GM23338 (cell line): ENCODE measurements around the gene SLC4A5. TPM values are rescaled to one million over a fixed set of nuclear protein-coding genes. Genes with fewer than 3 reads are reported as not detected.

Experiments used
- ATAC-seq: fragments of 200-7000 bp; cut with Tn5 transposase; 3 replicates; pipeline ENCODE4 v1.9.1; 2020
- DNase-seq: peaks from one replicate; pipeline ENCODE4 v3.0.0-alpha.2; 2015; ENCODE audit warnings: low spot score
- H2AFZ ChIP-seq: fragments of 200-600 bp; sonication (generic); 2 replicates; pipeline ENCODE4 v1.8.0; 2016; ENCODE audit warnings: antibody characterized with exemption, mild to moderate bottlenecking, moderate library complexity
- H3F3A ChIP-seq: fragments of 200-600 bp; sonication (generic); replicated peaks from 2 replicates; pipeline ENCODE4 v1.8.0; 2017; ENCODE audit warnings: antibody characterized with exemption, mixed run types, low read depth
- H3K27ac ChIP-seq: fragments of 200-600 bp; sonication (generic); 2 replicates; pipeline ENCODE4 v1.6.1; 2016; ENCODE audit warnings: low read depth
- H3K27me3 ChIP-seq: fragments of 200-600 bp; sonication (generic); 2 replicates; pipeline ENCODE4 v1.8.0; 2016; ENCODE audit warnings: mild to moderate bottlenecking, mixed run types, moderate library complexity; ENCODE audit not compliant: insufficient read depth
- H3K36me3 ChIP-seq: fragments of 200-600 bp; sonication (generic); 2 replicates; pipeline ENCODE4 v1.8.0; 2016; ENCODE audit warnings: mild to moderate bottlenecking; ENCODE audit not compliant: insufficient read depth
- H3K4me1 ChIP-seq: fragments of 200-600 bp; sonication (generic); 2 replicates; pipeline ENCODE4 v1.8.0; 2016; ENCODE audit warnings: mild to moderate bottlenecking, moderate library complexity; ENCODE audit not compliant: insufficient read depth
- H3K4me2 ChIP-seq: fragments of 200-600 bp; sonication (generic); 2 replicates; pipeline ENCODE4 v1.7.1; 2017; ENCODE audit warnings: mixed run types
- H3K4me3 ChIP-seq: fragments of 200-600 bp; sonication (generic); 2 replicates; pipeline ENCODE4 v1.6.1; 2016; ENCODE audit warnings: mixed run types
- H3K79me2 ChIP-seq: fragments of 200-600 bp; sonication (generic); replicated peaks from 2 replicates; pipeline ENCODE4 v1.8.0; 2017; ENCODE audit warnings: mild to moderate bottlenecking; ENCODE audit not compliant: insufficient read depth
- H3K9me2 ChIP-seq: fragments of 200-600 bp; sonication (generic); 2 replicates; pipeline ENCODE4 v1.8.0; 2017; ENCODE audit not compliant: insufficient read depth
- H4K20me1 ChIP-seq: fragments of 200-600 bp; sonication (generic); replicated peaks from 2 replicates; pipeline ENCODE4 v1.8.0; 2017; ENCODE audit warnings: mild to moderate bottlenecking; ENCODE audit not compliant: insufficient read depth
- H3K27ac Mint-ChIP-seq: 2 replicates; pipeline ENCODE4 v1.8.0; 2020; ENCODE audit warnings: inconsistent platforms, mild to moderate bottlenecking, moderate library complexity, mixed read lengths
- H3K27me3 Mint-ChIP-seq: 3 replicates; pipeline ENCODE4 v1.8.0; 2022; ENCODE audit warnings: low read depth, mild to moderate bottlenecking, moderate library complexity, mixed read lengths, inconsistent platforms; ENCODE audit not compliant: insufficient read depth, poor library complexity
- H3K36me3 Mint-ChIP-seq: 3 replicates; pipeline ENCODE4 v1.8.0; 2021; ENCODE audit warnings: low read depth, mild to moderate bottlenecking, inconsistent platforms, moderate library complexity, mixed read lengths
- H3K4me1 Mint-ChIP-seq: 3 replicates; pipeline ENCODE4 v1.8.0; 2020; ENCODE audit warnings: mild to moderate bottlenecking, inconsistent platforms, mixed read lengths
- H3K4me3 Mint-ChIP-seq: 3 replicates; pipeline ENCODE4 v1.8.0; 2021; ENCODE audit warnings: moderate library complexity, mild to moderate bottlenecking, inconsistent platforms, mixed read lengths
- H3K9me3 Mint-ChIP-seq: 3 replicates; pipeline ENCODE4 v1.8.0; 2020; ENCODE audit warnings: moderate library complexity, mild to moderate bottlenecking, inconsistent platforms, mixed read lengths
- CREB1 ChIP-seq: fragments of 250-450 bp; sonication (Bioruptor Pico); IDR thresholded peaks from 2 replicates; pipeline ENCODE4 v1.5.0; 2020; ENCODE audit warnings: low read depth, mild to moderate bottlenecking, moderate library complexity
- CTCF ChIP-seq, 2 experiments: fragments of 200-600 bp in 1 of 2; sonication (generic) in 1 of 2; conservative IDR thresholded peaks; 2 replicates each; pipeline versions ENCODE4 v1.5.1 to v1.6.1; 2016 to 2017; ENCODE audit warnings: antibody characterized with exemption in 2 of 2, low read depth in 2 of 2, mild to moderate bottlenecking in 2 of 2, moderate library complexity in 1 of 2
- ETS1 ChIP-seq: IDR thresholded peaks from 2 replicates; pipeline ENCODE4 v1.6.1; 2016; ENCODE audit warnings: antibody characterized with exemption
- EZH2 ChIP-seq: fragments of 200-600 bp; sonication (generic); IDR thresholded peaks from one replicate; pipeline ENCODE4 v1.8.0; 2017; ENCODE audit warnings: antibody characterized with exemption, mild to moderate bottlenecking, low read depth; ENCODE audit not compliant: unreplicated experiment
- EZH2phosphoT487 ChIP-seq: fragments of 200-600 bp; sonication (generic); IDR thresholded peaks from one replicate; pipeline ENCODE4 v1.8.1; 2018; ENCODE audit warnings: antibody characterized with exemption; ENCODE audit not compliant: unreplicated experiment
- JUNB ChIP-seq: IDR thresholded peaks from one replicate; pipeline ENCODE4 v1.6.1; 2016; ENCODE audit warnings: antibody characterized with exemption; ENCODE audit not compliant: unreplicated experiment
- NANOG ChIP-seq: IDR thresholded peaks from 2 replicates; pipeline ENCODE4 v1.6.1; 2016; ENCODE audit warnings: antibody characterized with exemption, borderline replicate concordance
- POLR2AphosphoS5 ChIP-seq: IDR thresholded peaks from 2 replicates; pipeline ENCODE4 v1.6.1; 2016; ENCODE audit warnings: antibody characterized with exemption, low read depth
- REST ChIP-seq: IDR thresholded peaks from one replicate; pipeline ENCODE4 v1.6.1; 2018; ENCODE audit warnings: antibody characterized with exemption; ENCODE audit not compliant: unreplicated experiment
- STAT1 ChIP-seq: IDR thresholded peaks from one replicate; pipeline ENCODE4 v1.6.1; 2016; ENCODE audit warnings: antibody characterized with exemption; ENCODE audit not compliant: unreplicated experiment
- ZNF114 ChIP-seq: fragments of 250-450 bp; sonication (Bioruptor Pico); IDR thresholded peaks from 2 replicates; pipeline ENCODE4 v1.5.0; 2020; ENCODE audit warnings: mild to moderate bottlenecking, moderate library complexity
- ZNF331 ChIP-seq: fragments of 250-450 bp; sonication (Bioruptor Pico); IDR thresholded peaks from 2 replicates; pipeline ENCODE4 v1.5.0; 2020; ENCODE audit warnings: low read depth, mild to moderate bottlenecking, moderate library complexity
- polyA plus RNA-seq: library from polyadenylated mRNA; unstranded; fragments of >200 nt; fragmentation: Nextera tagmentation; extraction: Ambion mirVana; gene quantifications from 2 replicates; pipeline ENCODE4 v1.2.1, GENCODE V29; 2016
- total RNA-seq: library from RNA; depleted of rRNA; stranded (reverse); fragments of >200 nt; shearing (Covaris generic); gene quantifications from 2 replicates; pipeline ENCODE4 v1.2.3, GENCODE V29; 2014

The SLC4A5 gene
- total and polyA plus RNA-seq, 2 experiments from 2014 or later, result 0.24 to 0.70 TPM

- Mint-ChIP-seq H3K9me3 (peaks cover 10% of the 10 kb centered on the region; the same call in 2 of the 3 replicates), H3K27ac (no peak overlapping the region), H3K4me3 (no peak overlapping the region), H3K4me1 (no peaks in the 10 kb centered on the region), H3K36me3 (no peaks in the 10 kb centered on the region; the same call in 2 of the 3 replicates), H3K27me3 (no peaks in the 10 kb centered on the region)
- H3K4me2 ChIP-seq, result no peak overlapping the region
- no peak overlapping the region for H3K27ac ChIP-seq
- no peaks in the 10 kb centered on the region for H3K36me3 ChIP-seq
- H3K27me3 ChIP-seq, result no peaks in the 10 kb centered on the region
- H3K9me2 ChIP-seq, result no peaks in the 10 kb centered on the region
- no peak for DNase-seq
- H2AFZ ChIP-seq, result no peak overlapping the region
- H3F3A ChIP-seq, result no peaks in the 10 kb centered on the region
- no peaks in the 10 kb centered on the region for H3K4me1 ChIP-seq
- H3K4me3 ChIP-seq, result no peak overlapping the region
- H4K20me1 ChIP-seq, result no peaks in the 10 kb centered on the region
- ATAC-seq, result no peak
- TF ChIP-seq ETS1 (no peak), EZH2 (no peak), NANOG (no peak), POLR2AphosphoS5 (no peak)
- H3K79me2 ChIP-seq, result no peaks in the 10 kb centered on the region
Measured at GRCh38 chr2:74301262-74301661, 42.0 kb downstream of the SLC4A5 start.

GRCh38 chr2:74300506-74300905, 42.7 kb downstream of the SLC4A5 start:
- no peaks in the 10 kb centered on the region for H4K20me1 ChIP-seq
- no peak overlapping the region for H3K4me2 ChIP-seq
- Mint-ChIP-seq H3K4me1 (no peaks in the 10 kb centered on the region), H3K4me3 (no peak overlapping the region), H3K27ac (no peak overlapping the region), H3K27me3 (no peaks in the 10 kb centered on the region), H3K36me3 (no peaks in the 10 kb centered on the region; the same call in 2 of the 3 replicates), H3K9me3 (peaks cover 7% of the 10 kb centered on the region; the same call in 2 of the 3 replicates)
- H3K36me3 ChIP-seq, result no peaks in the 10 kb centered on the region
- no peaks in the 10 kb centered on the region for H3K79me2 ChIP-seq
- H3K9me2 ChIP-seq, result no peaks in the 10 kb centered on the region
- H2AFZ ChIP-seq, result no peak overlapping the region
- no peak overlapping the region for H3K4me3 ChIP-seq
- DNase-seq (no peak), ATAC-seq (no peak)
- no peak overlapping the region for H3K27ac ChIP-seq
- no peaks in the 10 kb centered on the region for H3K4me1 ChIP-seq
- H3F3A ChIP-seq, result no peaks in the 10 kb centered on the region
- no peaks in the 10 kb centered on the region for H3K27me3 ChIP-seq
- TF ChIP-seq ZNF331 (CRISPR knock-in tag) (no peak), CREB1 (no peak), STAT1 (no peak), NANOG (no peak), ZNF114 (no peak), EZH2phosphoT487 (no peak), CTCF (conservative IDR thresholded peaks at IDR 0.05; ENCODE audit: low read depth in 2 of 2) (no peak), POLR2AphosphoS5 (no peak), ETS1 (no peak), JUNB (no peak), REST (no peak), EZH2 (no peak)
